Fibroblast of villous mesenchyme (primary cell): Measurements from ENCODE around the gene TBL1Y. TPM values are rescaled to one million over a fixed set of nuclear protein-coding genes. Genes with fewer than 3 reads are reported as not detected.

ENCODE experiments used
- DNase-seq: peaks from one replicate; pipeline ENCODE4 v3.0.0-alpha.2; 2010; ENCODE audit warnings: low read depth
- H3K4me3 ChIP-seq: 2 replicates; pipeline ENCODE4 v1.5.1; 2011; ENCODE audit warnings: low read depth, mild to moderate bottlenecking, low read length
- CTCF ChIP-seq: IDR thresholded peaks from 2 replicates; pipeline ENCODE4 v1.5.1; 2012; ENCODE audit warnings: low read depth, mild to moderate bottlenecking, low read length; ENCODE audit not compliant: insufficient read depth
- total RNA-seq: library from RNA; depleted of rRNA; stranded (reverse); fragments of >200 nt; gene quantifications from 2 replicates; pipeline ENCODE4 v1.2.3, GENCODE V29; 2012

The TBL1Y gene
- total RNA-seq, 1 donor: not detected

- H3K4me3 ChIP-seq: no peak overlapping the region
- no peak for TF ChIP-seq CTCF
- DNase-seq: no peak
These were observed 186.5 kb downstream of the TBL1Y start for GRCh38 chrY:7097021-7097420.

DNA sequence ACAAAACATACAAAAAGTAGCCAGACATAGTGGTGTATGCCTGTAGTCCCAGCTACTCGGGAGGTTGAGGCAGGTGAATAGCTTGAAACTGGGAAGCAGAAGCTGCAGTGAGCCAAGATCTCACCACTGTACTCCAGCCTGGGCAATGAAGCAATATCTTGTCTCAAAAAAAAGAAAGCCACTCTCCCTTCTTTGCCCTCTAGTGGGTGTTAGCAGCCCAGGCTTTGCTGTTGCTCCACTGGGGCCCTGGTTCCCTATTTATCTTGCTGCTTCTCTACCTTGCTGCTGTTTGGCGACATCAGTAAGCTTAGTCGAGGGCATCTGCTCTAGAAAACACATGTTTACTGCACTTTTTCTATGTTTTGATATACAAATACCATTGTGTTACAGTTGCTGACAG lies 189.2 kb downstream of the TBL1Y start:
- DNase-seq: no peak
- no peak for TF ChIP-seq CTCF
- no peak overlapping the region for H3K4me3 ChIP-seq

DNA sequence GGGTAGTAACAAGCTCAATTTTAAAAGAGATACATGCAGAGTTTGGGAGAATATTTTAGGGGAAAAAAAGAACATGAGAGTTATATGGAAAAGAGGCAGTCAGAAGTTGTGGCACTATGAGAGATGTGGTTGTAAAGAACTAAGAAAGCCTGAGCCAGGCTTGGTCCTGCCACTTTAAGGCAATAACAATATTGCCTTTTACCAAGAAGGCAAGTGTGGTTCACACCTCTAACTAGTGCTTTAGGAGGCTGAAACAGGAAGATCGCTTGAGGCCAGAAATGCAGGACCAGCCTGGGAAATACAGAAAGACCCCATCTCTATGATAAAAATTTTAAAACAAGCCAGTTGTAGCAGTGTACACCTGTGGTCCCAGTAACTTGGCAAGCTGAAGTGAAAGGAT lies 192.2 kb downstream of the TBL1Y start:
- no peak overlapping the region for H3K4me3 ChIP-seq
- no peak for DNase-seq
- no peak for TF ChIP-seq CTCF

GRCh38 chrY:7107179-7107578 lies 196.7 kb downstream of the TBL1Y start:
- no peak for TF ChIP-seq CTCF
- no peak overlapping the region for H3K4me3 ChIP-seq
- no peak for DNase-seq

GRCh38 chrY:7110086-7110485 lies 199.6 kb downstream of the TBL1Y start:
- TF ChIP-seq CTCF: no peak
- no peak overlapping the region for H3K4me3 ChIP-seq
- no peak for DNase-seq

DNA sequence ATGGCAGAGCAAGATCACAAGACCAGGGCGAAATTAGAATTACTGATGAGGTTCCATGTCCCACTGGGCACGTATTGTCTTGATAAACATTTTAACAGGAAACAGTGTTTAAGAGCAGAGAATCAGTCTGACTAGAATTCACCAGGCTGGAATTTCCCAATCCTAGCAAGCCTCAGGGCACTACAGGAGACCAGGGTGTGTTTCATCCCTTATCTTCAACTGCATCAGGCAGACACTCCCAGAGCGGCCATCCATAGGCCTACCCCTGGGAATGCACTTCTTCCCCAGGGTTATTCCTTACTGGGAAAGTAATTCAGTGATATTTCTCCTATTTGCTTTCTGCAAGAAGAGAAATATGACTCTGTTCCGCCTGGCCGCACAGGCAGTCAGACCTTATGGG lies 205.4 kb downstream of the TBL1Y start:
- no peak for DNase-seq
- no peak for TF ChIP-seq CTCF
- no peak overlapping the region for H3K4me3 ChIP-seq

DNA sequence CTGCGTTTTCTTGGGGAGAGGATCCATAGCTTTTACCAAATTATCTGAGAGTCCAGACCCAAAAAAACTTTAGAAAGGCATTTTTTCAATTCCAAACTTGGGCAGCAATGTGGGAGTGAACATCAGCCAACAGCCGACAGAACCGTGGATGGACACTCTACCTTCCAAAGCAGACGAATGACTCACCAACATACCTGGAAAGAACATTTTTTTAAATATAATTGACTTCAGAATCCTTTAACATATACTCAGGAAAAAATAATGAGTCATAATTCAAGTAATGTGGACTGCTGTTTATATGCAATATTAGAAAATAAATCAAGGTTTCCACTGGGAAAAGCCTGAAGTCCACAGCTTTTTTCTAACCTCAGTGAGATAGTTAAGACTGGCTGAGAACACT lies 211.7 kb downstream of the TBL1Y start:
- TF ChIP-seq CTCF: no peak
- no peak overlapping the region for H3K4me3 ChIP-seq
- no peak for DNase-seq
